ENCODE results near the gene APOBEC3B.
"Not testable (repeated sequence)": the region's sequence is repeated elsewhere in the genome, so short reads cannot be mapped to it uniquely, and the experiment has no call there.

The APOBEC3B gene

GRCh38 chr22:38984784-38985757 is 2.9 kb downstream of the APOBEC3B start:
- DNase-seq (ENCODE audit: low read depth, low spot score); H3K4me3 ChIP-seq (ENCODE audit: low read length): not testable (repeated sequence)

GRCh38 chr22:38986629-38987028 is 4.5 kb downstream of the APOBEC3B start:
- no peak overlapping the region for H3K4me3 ChIP-seq (ENCODE audit: low read length)
- no peak for DNase-seq (ENCODE audit: low read depth, low spot score)

GRCh38 chr22:38987171-38987895 is 5.2 kb downstream of the APOBEC3B start:
- H3K4me3 ChIP-seq (ENCODE audit: low read length) = no peak overlapping the region
- no peak for DNase-seq (ENCODE audit: low read depth, low spot score)

- no peak for DNase-seq (ENCODE audit: low read depth, low spot score)
Measured at GRCh38 chr22:38989466-38989865, 7.3 kb downstream of the APOBEC3B start.

GRCh38 chr22:38992871-38993371 is 10.8 kb downstream of the APOBEC3B start:
- not testable (repeated sequence) for H3K4me3 ChIP-seq (ENCODE audit: low read length); DNase-seq (ENCODE audit: low read depth, low spot score)

More at GRCh38 chr22:38989466-38989865, 7.3 kb downstream of the APOBEC3B start:
- no peak overlapping the region for H3K4me3 ChIP-seq (ENCODE audit: low read length)

- no peak overlapping the region for H3K4me3 ChIP-seq (ENCODE audit: low read length)
- no peak for DNase-seq (ENCODE audit: low read depth, low spot score)
Measured at GRCh38 chr22:38996105-38996504, 14.0 kb downstream of the APOBEC3B start.

- DNase-seq (ENCODE audit: low read depth, low spot score) = no peak
- H3K4me3 ChIP-seq (ENCODE audit: low read length) = no peak overlapping the region
Measured at GRCh38 chr22:38997518-38997917, 15.4 kb downstream of the APOBEC3B start.

GRCh38 chr22:39003165-39003638 is 21.1 kb downstream of the APOBEC3B start:
- DNase-seq (ENCODE audit: low read depth, low spot score) = peak; percentile 82
- H3K4me3 ChIP-seq (ENCODE audit: low read length) = no peak overlapping the region

GRCh38 chr22:39007177-39007576 is 25.0 kb downstream of the APOBEC3B start:
- DNase-seq (ENCODE audit: low read depth, low spot score) = no peak
- H3K4me3 ChIP-seq (ENCODE audit: low read length) = no peak overlapping the region

GRCh38 chr22:39008271-39008850 is 26.2 kb downstream of the APOBEC3B start:
- H3K4me3 ChIP-seq (ENCODE audit: low read length); DNase-seq (ENCODE audit: low read depth, low spot score): not testable (repeated sequence)

GRCh38 chr22:39010946-39011345 is 28.8 kb downstream of the APOBEC3B start:
- DNase-seq (ENCODE audit: low read depth, low spot score) = no peak
- H3K4me3 ChIP-seq (ENCODE audit: low read length) = no peak overlapping the region

- DNase-seq (ENCODE audit: low read depth, low spot score) = no peak
- no peak overlapping the region for H3K4me3 ChIP-seq (ENCODE audit: low read length)
Measured at GRCh38 chr22:39012533-39013511, 30.7 kb downstream of the APOBEC3B start.

GRCh38 chr22:39013561-39013941 is 31.4 kb downstream of the APOBEC3B start:
- DNase-seq (ENCODE audit: low read depth, low spot score); H3K4me3 ChIP-seq (ENCODE audit: low read length): not testable (repeated sequence)

GRCh38 chr22:39013942-39014722 is 32.0 kb downstream of the APOBEC3B start, which contains the start of gene APOBEC3C:
Gene APOBEC3C (plus strand): TSS chr22:39014257. CDS start chr22:39014363, 106 bp downstream.
- DNase-seq (ENCODE audit: low read depth, low spot score) = peak; percentile 42
- H3K4me3 ChIP-seq (ENCODE audit: low read length) = peak within 1 kb of the TSS; percentile 35

- not testable (repeated sequence) for DNase-seq (ENCODE audit: low read depth, low spot score)
Measured at GRCh38 chr22:39014723-39015121, 32.6 kb downstream of the APOBEC3B start.

GRCh38 chr22:39016592-39016991 is 34.4 kb downstream of the APOBEC3B start:
- H3K4me3 ChIP-seq (ENCODE audit: low read length) = no peak overlapping the region
- no peak for DNase-seq (ENCODE audit: low read depth, low spot score)

More at GRCh38 chr22:39014723-39015121, 32.6 kb downstream of the APOBEC3B start:
- H3K4me3 ChIP-seq (ENCODE audit: low read length) = not testable (repeated sequence)

- H3K4me3 ChIP-seq (ENCODE audit: low read length) = no peak overlapping the region
- DNase-seq (ENCODE audit: low read depth, low spot score) = no peak
Measured at GRCh38 chr22:39017596-39018365, 35.6 kb downstream of the APOBEC3B start.
